ENCODE results near the gene ZNF827.

ZNF827 gene

GRCh38 chr4:145797278-145797677, 141.3 kb downstream of the ZNF827 start (continued):
- TF ChIP-seq ZNF23 (tag by site-specific recombination; IDR thresholded peaks at IDR 0.05; ENCODE audit: borderline replicate concordance) (no peak), ZNF223 (tag by site-specific recombination; IDR thresholded peaks at IDR 0.05) (no peak), KLF7 (tag by site-specific recombination; IDR thresholded peaks at IDR 0.05; ENCODE audit: borderline replicate concordance) (no peak), ZBTB6 (tag by site-specific recombination; IDR thresholded peaks at IDR 0.05) (no peak), ZFHX2 (tag by site-specific recombination; conservative IDR thresholded peaks at IDR 0.05) (no peak), ZNF624 (tag by site-specific recombination; IDR thresholded peaks at IDR 0.05) (no peak)

GRCh38 chr4:145796346-145796745, 142.3 kb downstream of the ZNF827 start:
- Histone ChIP-seq H3K4me1 (ENCODE audit: control insufficient read depth, insufficient read depth, low read length) (no peaks in the 10 kb centered on the region), H3K36me3 (ENCODE audit: control insufficient read depth in 2 of 2, insufficient read depth in 1 of 2, low read length in 2 of 2) (no peaks in the 10 kb centered on the region), H3K4me3 (ENCODE audit: low read depth, low read length) (no peak overlapping the region), H3K9me3 (ENCODE audit: control insufficient read depth, insufficient read depth, low read depth, low read length) (no peaks in the 10 kb centered on the region), H3K27ac (ENCODE audit: extremely low read depth, low read depth, low read length) (no peak overlapping the region)
- TF ChIP-seq ZNF558 (tag by site-specific recombination; IDR thresholded peaks at IDR 0.05) (no peak), REST (tag by site-specific recombination; IDR thresholded peaks at IDR 0.05) (no peak), YY1 (tag by site-specific recombination; IDR thresholded peaks at IDR 0.05) (no peak), YY2 (tag by site-specific recombination; IDR thresholded peaks at IDR 0.05) (no peak), ZNF16 (tag by site-specific recombination; IDR thresholded peaks at IDR 0.05; ENCODE audit: low read depth) (no peak), KLF9 (tag by site-specific recombination; IDR thresholded peaks at IDR 0.05; ENCODE audit: low read depth) (no peak), ZNF174 (tag by site-specific recombination; IDR thresholded peaks at IDR 0.05) (no peak), ZNF837 (tag by site-specific recombination; IDR thresholded peaks at IDR 0.05) (no peak), KLF8 (tag by site-specific recombination; IDR thresholded peaks at IDR 0.05) (no peak), IKZF3 (tag by site-specific recombination; IDR thresholded peaks at IDR 0.05) (no peak), SP2 (tag by site-specific recombination; IDR thresholded peaks at IDR 0.05) (no peak), ZNF529 (tag by site-specific recombination; IDR thresholded peaks at IDR 0.05; ENCODE audit: insufficient replicate concordance) (no peak), SCRT2 (tag by site-specific recombination; IDR thresholded peaks at IDR 0.05) (no peak), ZBTB49 (tag by site-specific recombination; IDR thresholded peaks at IDR 0.05; ENCODE audit: low read depth) (no peak), ZNF19 (tag by site-specific recombination; IDR thresholded peaks at IDR 0.05; ENCODE audit: low read depth) (no peak), ZNF184 (tag by site-specific recombination; IDR thresholded peaks at IDR 0.05) (no peak), ZNF433 (tag by site-specific recombination; IDR thresholded peaks at IDR 0.05; ENCODE audit: low read depth) (no peak), AEBP2 (tag by site-specific recombination; IDR thresholded peaks at IDR 0.05; ENCODE audit: borderline replicate concordance) (no peak), INSM2 (tag by site-specific recombination; IDR thresholded peaks at IDR 0.05) (no peak)
- ChIA-PET POLR2A (interaction anchor here (0.7 kb wide), 1 partner anchor 11 kb away, joined by 3 read pairs; no protein-coding TSS in a partner anchor), CTCF (no interaction called here)

Data from HEK293 (cell line).